ENCODE results near the gene FBLN2.

DNA sequence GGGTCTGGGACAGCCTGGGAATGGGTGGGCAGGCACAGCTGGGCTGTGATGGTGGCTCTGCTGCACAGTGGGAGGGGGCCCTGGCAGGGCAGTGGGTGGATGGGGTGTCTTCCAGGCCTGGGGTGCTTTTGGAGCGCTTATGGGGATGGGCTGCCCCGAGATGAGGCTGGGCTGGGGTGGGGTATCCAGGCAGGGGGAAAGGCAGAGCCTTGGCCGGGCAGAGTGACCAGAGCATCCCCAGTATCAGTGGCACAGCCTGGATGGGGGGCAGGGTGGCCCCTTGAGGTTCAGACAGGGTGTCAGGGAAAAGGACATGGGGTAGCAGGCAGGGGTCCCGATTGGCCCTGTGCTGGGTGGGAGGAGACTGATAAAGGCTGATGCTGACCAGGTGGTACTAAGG, 42.2 kb upstream of the FBLN2 start:
- TF ChIP-seq, protein P1, sequence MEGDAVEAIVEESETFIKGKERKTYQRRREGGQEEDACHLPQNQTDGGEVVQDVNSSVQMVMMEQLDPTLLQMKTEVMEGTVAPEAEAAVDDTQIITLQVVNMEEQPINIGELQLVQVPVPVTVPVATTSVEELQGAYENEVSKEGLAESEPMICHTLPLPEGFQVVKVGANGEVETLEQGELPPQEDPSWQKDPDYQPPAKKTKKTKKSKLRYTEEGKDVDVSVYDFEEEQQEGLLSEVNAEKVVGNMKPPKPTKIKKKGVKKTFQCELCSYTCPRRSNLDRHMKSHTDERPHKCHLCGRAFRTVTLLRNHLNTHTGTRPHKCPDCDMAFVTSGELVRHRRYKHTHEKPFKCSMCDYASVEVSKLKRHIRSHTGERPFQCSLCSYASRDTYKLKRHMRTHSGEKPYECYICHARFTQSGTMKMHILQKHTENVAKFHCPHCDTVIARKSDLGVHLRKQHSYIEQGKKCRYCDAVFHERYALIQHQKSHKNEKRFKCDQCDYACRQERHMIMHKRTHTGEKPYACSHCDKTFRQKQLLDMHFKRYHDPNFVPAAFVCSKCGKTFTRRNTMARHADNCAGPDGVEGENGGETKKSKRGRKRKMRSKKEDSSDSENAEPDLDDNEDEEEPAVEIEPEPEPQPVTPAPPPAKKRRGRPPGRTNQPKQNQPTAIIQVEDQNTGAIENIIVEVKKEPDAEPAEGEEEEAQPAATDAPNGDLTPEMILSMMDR (IDR thresholded peaks at IDR 0.05; ENCODE audit: insufficient read depth, low read length): no peak
- TF ChIP-seq POLR2AphosphoS5 (IDR thresholded peaks at IDR 0.05; ENCODE audit: low read depth): no peak
- TF ChIP-seq, protein P2, sequence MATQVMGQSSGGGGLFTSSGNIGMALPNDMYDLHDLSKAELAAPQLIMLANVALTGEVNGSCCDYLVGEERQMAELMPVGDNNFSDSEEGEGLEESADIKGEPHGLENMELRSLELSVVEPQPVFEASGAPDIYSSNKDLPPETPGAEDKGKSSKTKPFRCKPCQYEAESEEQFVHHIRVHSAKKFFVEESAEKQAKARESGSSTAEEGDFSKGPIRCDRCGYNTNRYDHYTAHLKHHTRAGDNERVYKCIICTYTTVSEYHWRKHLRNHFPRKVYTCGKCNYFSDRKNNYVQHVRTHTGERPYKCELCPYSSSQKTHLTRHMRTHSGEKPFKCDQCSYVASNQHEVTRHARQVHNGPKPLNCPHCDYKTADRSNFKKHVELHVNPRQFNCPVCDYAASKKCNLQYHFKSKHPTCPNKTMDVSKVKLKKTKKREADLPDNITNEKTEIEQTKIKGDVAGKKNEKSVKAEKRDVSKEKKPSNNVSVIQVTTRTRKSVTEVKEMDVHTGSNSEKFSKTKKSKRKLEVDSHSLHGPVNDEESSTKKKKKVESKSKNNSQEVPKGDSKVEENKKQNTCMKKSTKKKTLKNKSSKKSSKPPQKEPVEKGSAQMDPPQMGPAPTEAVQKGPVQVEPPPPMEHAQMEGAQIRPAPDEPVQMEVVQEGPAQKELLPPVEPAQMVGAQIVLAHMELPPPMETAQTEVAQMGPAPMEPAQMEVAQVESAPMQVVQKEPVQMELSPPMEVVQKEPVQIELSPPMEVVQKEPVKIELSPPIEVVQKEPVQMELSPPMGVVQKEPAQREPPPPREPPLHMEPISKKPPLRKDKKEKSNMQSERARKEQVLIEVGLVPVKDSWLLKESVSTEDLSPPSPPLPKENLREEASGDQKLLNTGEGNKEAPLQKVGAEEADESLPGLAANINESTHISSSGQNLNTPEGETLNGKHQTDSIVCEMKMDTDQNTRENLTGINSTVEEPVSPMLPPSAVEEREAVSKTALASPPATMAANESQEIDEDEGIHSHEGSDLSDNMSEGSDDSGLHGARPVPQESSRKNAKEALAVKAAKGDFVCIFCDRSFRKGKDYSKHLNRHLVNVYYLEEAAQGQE (IDR thresholded peaks at IDR 0.05; ENCODE audit: insufficient replicate concordance, low read depth): no peak

Measured in HL-60 (cell line).